ENCODE data around the gene ARHGEF28. TPM values are rescaled to one million over a fixed set of nuclear protein-coding genes. Genes with fewer than 3 reads are reported as not detected.

ARHGEF28 gene
- total and polyA plus RNA-seq, 2 of the 4 experiments (the other 2 are of a cell fraction), result 3.6 to 16.0 TPM

DNA sequence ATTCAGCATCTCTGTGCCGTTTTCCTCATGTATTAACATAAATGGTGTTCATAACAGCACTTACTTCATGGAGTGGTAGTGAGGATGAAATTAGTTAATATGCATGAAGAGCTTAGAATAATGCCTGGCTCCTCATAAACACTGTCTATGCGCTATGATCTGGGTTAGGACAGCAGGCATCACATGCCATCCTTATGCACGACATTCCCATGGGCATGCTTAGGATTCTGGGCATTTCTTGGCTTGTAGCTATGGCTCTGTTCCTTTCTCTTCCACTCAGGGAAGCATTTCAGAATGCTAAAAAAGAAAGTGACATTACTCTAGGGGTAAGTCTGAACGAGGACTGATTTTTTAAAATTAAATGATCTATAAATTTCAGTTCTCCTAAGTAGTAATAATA lies 349.8 kb downstream of the ARHGEF28 start:
- no peak overlapping the region for H2AFZ ChIP-seq (replicated peaks; ENCODE audit: low read length, poor library complexity)
- no peak overlapping the region for H2AK9ac ChIP-seq (replicated peaks; ENCODE audit: low read depth, low read length, poor library complexity)
- CTCF ChIA-PET, result no interaction called here
- H3K9me3 ChIP-seq (ENCODE audit: control insufficient read depth, insufficient read depth, low read length), result peaks cover under 1% of the 10 kb centered on the region
- H3K14ac ChIP-seq (replicated peaks; ENCODE audit: low read depth, low read length), result no peak overlapping the region
- no peak for DNase-seq
- no peak overlapping the region for H3K9ac ChIP-seq (ENCODE audit: low read depth, low read length)
- intact Hi-C loops (cut with micrococcal nuclease) (no loop called here), dilution Hi-C loops (cut with HindIII; ENCODE audit: low sequenced_read_pairs, unreplicated experiment) (no loop called here), in situ Hi-C loops (cut with MboI; ENCODE audit: low sequenced_read_pairs) (no loop called here)
- no peak overlapping the region for H2AK5ac ChIP-seq (ENCODE audit: low read depth, low read length)
- H2BK20ac ChIP-seq (ENCODE audit: low read depth, low read length), result no peak overlapping the region
- H3K27ac ChIP-seq (ENCODE audit: insufficient read depth, low read length), result no peak overlapping the region
- no peak overlapping the region for H2BK120ac ChIP-seq (ENCODE audit: low read depth, low read length)
- no peak overlapping the region for H4K8ac ChIP-seq (ENCODE audit: low read depth in 2 of 2, low read length in 2 of 2)
- H2BK15ac ChIP-seq (ENCODE audit: low read depth, low read length), result no peak overlapping the region
- H3K56ac ChIP-seq (ENCODE audit: extremely low read depth, insufficient read depth, low read length), result no peak overlapping the region
- no peak overlapping the region for H2BK5ac ChIP-seq (ENCODE audit: low read depth, low read length, poor library complexity, severe bottlenecking)
- no peak overlapping the region for H3K4me2 ChIP-seq (ENCODE audit: low read depth, low read length)
- no peak overlapping the region for H4K5ac ChIP-seq (ENCODE audit: low read depth, low read length)
- no peak overlapping the region for H3K4me3 ChIP-seq (ENCODE audit: insufficient read depth, low read depth, low read length)
- no peaks in the 10 kb centered on the region for H3K4me1 ChIP-seq (ENCODE audit: control insufficient read depth, insufficient read depth, low read length)
- WGBS, 2 experiments (ENCODE audit: extremely low coverage in 2 of 2, insufficient read length in 1 of 2), result no CpG with 5 or more reads among the region's 4 CpGs
- peaks cover 27% of the 10 kb centered on the region for H3K27me3 ChIP-seq (ENCODE audit: control insufficient read depth, insufficient read depth, low read length)
- BruUV-seq (replicated peaks), result no TSS peak
- H4K20me1 ChIP-seq (ENCODE audit: insufficient read depth, low read length), result no peaks in the 10 kb centered on the region
- no peaks in the 10 kb centered on the region for H3K79me1 ChIP-seq (ENCODE audit: low read depth in 1 of 2, low read length in 2 of 2)
- H3K36me3 ChIP-seq (ENCODE audit: control insufficient read depth, insufficient read depth, low read length), result no peaks in the 10 kb centered on the region
- H3K9me1 ChIP-seq (ENCODE audit: insufficient read depth, low read length), result no peaks in the 10 kb centered on the region
- no peak overlapping the region for H3K23ac ChIP-seq (ENCODE audit: low read depth, low read length)
- no peak overlapping the region for H3K4ac ChIP-seq (ENCODE audit: low read depth, low read length)
- no peak for ATAC-seq (ENCODE audit: low read depth)
- POLR2A ChIA-PET (ENCODE audit: unreplicated experiment), result no interaction called here
- H3K18ac ChIP-seq (ENCODE audit: low read depth, low read length), result no peak overlapping the region
- no peak overlapping the region for H4K91ac ChIP-seq (ENCODE audit: insufficient read depth, low read depth, low read length)
- TF ChIP-seq BHLHE40 (IDR thresholded peaks at IDR 0.05; ENCODE audit: low read depth, low read length) (no peak), CEBPB (IDR thresholded peaks at IDR 0.05; ENCODE audit: low read depth, low read length) (no peak), RFX5 (IDR thresholded peaks at IDR 0.05; ENCODE audit: low read depth, low read length) (no peak), USF2 (IDR thresholded peaks at IDR 0.05; ENCODE audit: low read depth, low read length) (no peak), RCOR1 (IDR thresholded peaks at IDR 0.05; ENCODE audit: insufficient replicate concordance, low read length) (no peak), RAD21 (IDR thresholded peaks at IDR 0.05; ENCODE audit: low read length) (no peak), CHD1 (IDR thresholded peaks at IDR 0.05; ENCODE audit: low read depth, low read length) (no peak), MAZ (IDR thresholded peaks at IDR 0.05; ENCODE audit: borderline replicate concordance, low read depth, low read length) (no peak), FOS (IDR thresholded peaks at IDR 0.05; ENCODE audit: low read depth, low read length) (no peak), SMC3 (IDR thresholded peaks at IDR 0.05; ENCODE audit: low read depth, low read length) (no peak), NFE2L2 (IDR thresholded peaks at IDR 0.05; ENCODE audit: low read depth, low read length) (no peak), MAFK (IDR thresholded peaks at IDR 0.05; ENCODE audit: low read depth, low read length) (no peak)
- TF ChIP-seq, protein P1, sequence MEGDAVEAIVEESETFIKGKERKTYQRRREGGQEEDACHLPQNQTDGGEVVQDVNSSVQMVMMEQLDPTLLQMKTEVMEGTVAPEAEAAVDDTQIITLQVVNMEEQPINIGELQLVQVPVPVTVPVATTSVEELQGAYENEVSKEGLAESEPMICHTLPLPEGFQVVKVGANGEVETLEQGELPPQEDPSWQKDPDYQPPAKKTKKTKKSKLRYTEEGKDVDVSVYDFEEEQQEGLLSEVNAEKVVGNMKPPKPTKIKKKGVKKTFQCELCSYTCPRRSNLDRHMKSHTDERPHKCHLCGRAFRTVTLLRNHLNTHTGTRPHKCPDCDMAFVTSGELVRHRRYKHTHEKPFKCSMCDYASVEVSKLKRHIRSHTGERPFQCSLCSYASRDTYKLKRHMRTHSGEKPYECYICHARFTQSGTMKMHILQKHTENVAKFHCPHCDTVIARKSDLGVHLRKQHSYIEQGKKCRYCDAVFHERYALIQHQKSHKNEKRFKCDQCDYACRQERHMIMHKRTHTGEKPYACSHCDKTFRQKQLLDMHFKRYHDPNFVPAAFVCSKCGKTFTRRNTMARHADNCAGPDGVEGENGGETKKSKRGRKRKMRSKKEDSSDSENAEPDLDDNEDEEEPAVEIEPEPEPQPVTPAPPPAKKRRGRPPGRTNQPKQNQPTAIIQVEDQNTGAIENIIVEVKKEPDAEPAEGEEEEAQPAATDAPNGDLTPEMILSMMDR (conservative IDR thresholded peaks at IDR 0.05; ENCODE audit: low read depth, low read length), result no peak
- TF ChIP-seq, protein P2, sequence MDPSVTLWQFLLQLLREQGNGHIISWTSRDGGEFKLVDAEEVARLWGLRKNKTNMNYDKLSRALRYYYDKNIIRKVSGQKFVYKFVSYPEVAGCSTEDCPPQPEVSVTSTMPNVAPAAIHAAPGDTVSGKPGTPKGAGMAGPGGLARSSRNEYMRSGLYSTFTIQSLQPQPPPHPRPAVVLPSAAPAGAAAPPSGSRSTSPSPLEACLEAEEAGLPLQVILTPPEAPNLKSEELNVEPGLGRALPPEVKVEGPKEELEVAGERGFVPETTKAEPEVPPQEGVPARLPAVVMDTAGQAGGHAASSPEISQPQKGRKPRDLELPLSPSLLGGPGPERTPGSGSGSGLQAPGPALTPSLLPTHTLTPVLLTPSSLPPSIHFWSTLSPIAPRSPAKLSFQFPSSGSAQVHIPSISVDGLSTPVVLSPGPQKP (IDR thresholded peaks at IDR 0.05; ENCODE audit: borderline replicate concordance, low read depth, low read length), result no peak
